CD8-positive, alpha-beta memory T cell (primary cell): ENCODE measurements around the gene CUL3. TPM values are rescaled to one million over a fixed set of nuclear protein-coding genes. Genes with fewer than 3 reads are reported as not detected.

Experiments
- CTCF ChIA-PET: fragments of 350-600 bp; sonication (Branson Sonifier 250); formaldehyde crosslinking; loops from one replicate; lab custom pipeline; 2021; ENCODE audit warnings: antibody characterized with exemption; lab: Charles Lee
- POLR2A ChIA-PET: fragments of 350-600 bp; sonication (Branson Sonifier 250); formaldehyde crosslinking; loops from one replicate; lab custom pipeline; 2021; ENCODE audit warnings: antibody characterized with exemption; lab: Charles Lee
- DNase-seq, 5 donors: peaks; one replicate each; pipeline versions ENCODE4 v3.0.0 to v3.0.0-alpha.2; 2020 to 2022; ENCODE audit warnings: mixed read lengths in 1 of 5
- H3K27ac ChIP-seq: one replicate; pipeline ENCODE4 v1.7.0; 2013; ENCODE audit warnings: low read depth, mild to moderate bottlenecking, low read length, moderate library complexity
- H3K27me3 ChIP-seq: 2 replicates; pipeline ENCODE4 v1.7.0; 2013; ENCODE audit warnings: low read length, mild to moderate bottlenecking; ENCODE audit not compliant: insufficient read depth, poor library complexity, severe bottlenecking
- H3K36me3 ChIP-seq: 2 replicates; pipeline ENCODE4 v1.7.0; 2013; ENCODE audit warnings: mild to moderate bottlenecking, low read length, moderate library complexity; ENCODE audit not compliant: insufficient read depth
- H3K4me1 ChIP-seq: 2 replicates; pipeline ENCODE4 v1.7.0; 2013; ENCODE audit warnings: mild to moderate bottlenecking, low read length, moderate library complexity; ENCODE audit not compliant: insufficient read depth
- H3K4me3 ChIP-seq: 2 replicates; pipeline ENCODE4 v1.7.0; 2013; ENCODE audit warnings: mild to moderate bottlenecking, low read length
- H3K9me3 ChIP-seq: 2 replicates; pipeline ENCODE4 v1.7.0; 2013; ENCODE audit warnings: mild to moderate bottlenecking, low read length
- H3K27ac Mint-ChIP-seq, 8 donors: one replicate each; pipeline ENCODE4 v1.8.0; 2020 to 2021; ENCODE audit warnings: mixed read lengths in 8 of 8, mild to moderate bottlenecking in 6 of 8, inconsistent platforms in 3 of 8, moderate library complexity in 3 of 8
- H3K27me3 Mint-ChIP-seq, 2 donors: one replicate each; pipeline ENCODE4 v1.8.0; 2020 to 2021; ENCODE audit warnings: mixed read lengths in 2 of 2, mild to moderate bottlenecking in 1 of 2, moderate library complexity in 1 of 2
- H3K36me3 Mint-ChIP-seq, 3 donors: one replicate each; pipeline ENCODE4 v1.8.0; 2020 to 2021; ENCODE audit warnings: mixed read lengths in 3 of 3, inconsistent platforms in 1 of 3, mild to moderate bottlenecking in 1 of 3
- H3K4me1 Mint-ChIP-seq, 3 donors: one replicate each; pipeline ENCODE4 v1.8.0; 2020 to 2021; ENCODE audit warnings: mixed read lengths in 3 of 3, inconsistent platforms in 1 of 3, mild to moderate bottlenecking in 1 of 3
- H3K4me3 Mint-ChIP-seq, 7 donors: one replicate each; pipeline ENCODE4 v1.8.0; 2020 to 2021; ENCODE audit warnings: mixed read lengths in 7 of 7, mild to moderate bottlenecking in 6 of 7, moderate library complexity in 4 of 7, inconsistent platforms in 2 of 7
- H3K9me3 Mint-ChIP-seq, 5 donors: one replicate each; pipeline ENCODE4 v1.8.0; 2020 to 2022; ENCODE audit warnings: mixed read lengths in 5 of 5, mild to moderate bottlenecking in 3 of 5, moderate library complexity in 2 of 5, inconsistent platforms in 1 of 5
- polyA plus RNA-seq: library from polyadenylated mRNA; unstranded; fragments of 300-500 nt; fragmentation: Illumina TruSeq; gene quantifications from one replicate; pipeline ENCODE4 v1.2.3, GENCODE V29; 2021
- total RNA-seq, 2 experiments: library from RNA; stranded (reverse); gene quantifications; one replicate each; pipeline ENCODE4 v1.2.3, GENCODE V29; 2021

CUL3 gene
- 100 to 1,000 TPM; 100 to 104 TPM for total RNA-seq
- polyA plus RNA-seq, result 58.1 TPM

- peak; percentile 99 for DNase-seq
- peaks cover 37 to 48% (median 44%) of the 10 kb centered on the region in 3 donors for H3K4me1 Mint-ChIP-seq
- peak within 1 kb of the TSS; percentile 96 to 100 (median 98) for H3K4me3 Mint-ChIP-seq
- POLR2A ChIA-PET, result interaction anchor here (0.5 to 1.6 kb wide), 5 partner anchors 8 to 824 kb away, joined by 3 to 8 read pairs (median 4); no protein-coding TSS in a partner anchor
- no peaks in the 10 kb centered on the region for H3K27me3 Mint-ChIP-seq
- peaks cover 0 to 31% (median 5%) of the 10 kb centered on the region in 3 donors for H3K36me3 Mint-ChIP-seq
- Histone ChIP-seq H3K27ac (peak within 1 kb of the TSS; percentile 64), H3K9me3 (no peaks in the 10 kb centered on the region), H3K36me3 (no peaks in the 10 kb centered on the region), H3K27me3 (no peaks in the 10 kb centered on the region), H3K4me3 (peak within 1 kb of the TSS; percentile 89), H3K4me1 (peaks cover 38% of the 10 kb centered on the region)
- CTCF ChIA-PET, result interaction anchor here (0.9 to 1.3 kb wide), 4 partner anchors 17 to 824 kb away, joined by 3 read pairs; no protein-coding TSS in a partner anchor
- H3K9me3 Mint-ChIP-seq, result no peaks in the 10 kb centered on the region
- H3K27ac Mint-ChIP-seq, result peak within 1 kb of the TSS; percentile 92 to 99 (median 95)
Measured at GRCh38 chr2:224585211-224586088, at the start of gene CUL3. TSS of gene CUL3 (minus strand) at chr2:224585363. CDS start at chr2:224585009, 354 bp downstream.

GRCh38 chr2:224630659-224631550 is 45.7 kb upstream of the CUL3 start:
- DNase-seq, result no peak
- Mint-ChIP-seq H3K9me3 (no peaks in the 10 kb centered on the region), H3K36me3 (no peaks in the 10 kb centered on the region), H3K4me1 (no peaks in the 10 kb centered on the region), H3K27me3 (peaks cover 0 to 6% of the 10 kb centered on the region in 2 donors), H3K4me3 (no peak overlapping the region), H3K27ac (no peak overlapping the region)
- H3K27ac ChIP-seq, result no peak overlapping the region
- no peaks in the 10 kb centered on the region for H3K4me1 ChIP-seq
- H3K36me3 ChIP-seq, result no peaks in the 10 kb centered on the region
- no peaks in the 10 kb centered on the region for H3K27me3 ChIP-seq
- no peaks in the 10 kb centered on the region for H3K9me3 ChIP-seq
- POLR2A ChIA-PET, result no interaction called here
- no peak overlapping the region for H3K4me3 ChIP-seq
- CTCF ChIA-PET, result interaction anchor here (1.4 kb wide), 1 partner anchor 14 kb away, joined by 5 read pairs; no protein-coding TSS in a partner anchor

DNA sequence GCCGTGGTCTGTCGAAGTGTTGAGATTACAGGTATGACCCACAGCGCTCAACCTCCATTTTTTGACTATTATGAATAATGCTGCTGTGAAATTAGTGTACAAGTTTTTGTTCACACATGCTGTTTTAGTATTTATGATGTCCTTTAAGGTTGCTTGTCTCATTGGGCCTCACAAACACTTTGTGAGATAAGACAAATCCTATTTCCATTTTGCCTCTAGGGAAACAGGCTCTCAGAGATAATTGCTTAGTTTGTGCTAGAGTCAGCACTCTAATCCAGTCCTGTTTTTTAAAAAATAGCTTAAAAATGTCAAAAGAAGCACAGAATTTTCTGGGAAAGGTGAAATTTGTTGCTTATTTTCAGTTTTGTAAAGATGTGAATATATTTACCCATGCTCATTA is 43.3 kb upstream of the CUL3 start:
- Mint-ChIP-seq H3K27me3 (peaks cover 0 to 6% of the 10 kb centered on the region in 2 donors), H3K9me3 (no peaks in the 10 kb centered on the region), H3K4me3 (no peak overlapping the region), H3K36me3 (no peaks in the 10 kb centered on the region), H3K4me1 (no peaks in the 10 kb centered on the region), H3K27ac (no peak overlapping the region)
- H3K4me1 ChIP-seq, result no peaks in the 10 kb centered on the region
- CTCF ChIA-PET, result no interaction called here
- no peaks in the 10 kb centered on the region for H3K36me3 ChIP-seq
- no peak overlapping the region for H3K4me3 ChIP-seq
- POLR2A ChIA-PET, result no interaction called here
- H3K9me3 ChIP-seq, result no peaks in the 10 kb centered on the region
- H3K27me3 ChIP-seq, result no peaks in the 10 kb centered on the region
- DNase-seq, result no peak
- H3K27ac ChIP-seq, result no peak overlapping the region

- Histone ChIP-seq H3K9me3 (no peaks in the 10 kb centered on the region), H3K4me1 (no peaks in the 10 kb centered on the region), H3K36me3 (no peaks in the 10 kb centered on the region), H3K4me3 (no peak overlapping the region), H3K27me3 (no peaks in the 10 kb centered on the region), H3K27ac (no peak overlapping the region)
- DNase-seq, result no peak
- Mint-ChIP-seq H3K36me3 (no peaks in the 10 kb centered on the region), H3K4me1 (no peaks in the 10 kb centered on the region), H3K4me3 (no peak overlapping the region), H3K27me3 (peaks cover 0 to 11% of the 10 kb centered on the region in 2 donors), H3K27ac (no peak overlapping the region), H3K9me3 (peaks cover 0 to 6% (median under 1%) of the 10 kb centered on the region in 5 donors)
- POLR2A ChIA-PET, result no interaction called here
- CTCF ChIA-PET, result no interaction called here
Measured at GRCh38 chr2:224626735-224627134, 41.6 kb upstream of the CUL3 start.

GRCh38 chr2:224613543-224614286 is 28.6 kb upstream of the CUL3 start:
- DNase-seq, result no peak
- Mint-ChIP-seq H3K4me3 (no peak overlapping the region), H3K36me3 (peaks cover 0 to 11% (median 3%) of the 10 kb centered on the region in 3 donors), H3K27ac (no peak overlapping the region), H3K9me3 (peaks cover 0 to 2% (median 0%) of the 10 kb centered on the region in 5 donors), H3K27me3 (peaks cover 2 to 8% of the 10 kb centered on the region in 2 donors), H3K4me1 (no peaks in the 10 kb centered on the region)
- Histone ChIP-seq H3K4me3 (no peak overlapping the region), H3K27ac (no peak overlapping the region), H3K36me3 (no peaks in the 10 kb centered on the region), H3K4me1 (no peaks in the 10 kb centered on the region), H3K27me3 (no peaks in the 10 kb centered on the region), H3K9me3 (no peaks in the 10 kb centered on the region)
- ChIA-PET POLR2A (no interaction called here), CTCF (interaction anchor here (1.2 kb wide), 1 partner anchor 37 kb away, joined by 3 read pairs; no protein-coding TSS in a partner anchor)

GRCh38 chr2:224612578-224612977 is 27.4 kb upstream of the CUL3 start:
- H3K4me1 ChIP-seq, result no peaks in the 10 kb centered on the region
- no peak for DNase-seq
- CTCF ChIA-PET, result interaction anchor here (1.2 kb wide), 1 partner anchor 38 kb away, joined by 3 read pairs; no protein-coding TSS in a partner anchor

GRCh38 chr2:224611938-224612337 is 26.8 kb upstream of the CUL3 start:
- DNase-seq, result no peak
- Histone ChIP-seq H3K36me3 (no peaks in the 10 kb centered on the region), H3K4me1 (no peaks in the 10 kb centered on the region), H3K9me3 (no peaks in the 10 kb centered on the region), H3K4me3 (no peak overlapping the region), H3K27ac (no peak overlapping the region), H3K27me3 (no peaks in the 10 kb centered on the region)
- CTCF ChIA-PET, result no interaction called here
- Mint-ChIP-seq H3K27me3 (peaks cover 2 to 17% of the 10 kb centered on the region in 2 donors), H3K4me3 (no peak overlapping the region), H3K27ac (no peak overlapping the region), H3K4me1 (no peaks in the 10 kb centered on the region), H3K36me3 (peaks cover 0 to 9% (median 0%) of the 10 kb centered on the region in 3 donors), H3K9me3 (peaks cover 0 to 2% (median 0%) of the 10 kb centered on the region in 5 donors)
- POLR2A ChIA-PET, result no interaction called here

More at GRCh38 chr2:224612578-224612977, 27.4 kb upstream of the CUL3 start:
- Mint-ChIP-seq H3K9me3 (peaks cover 0 to 2% (median 0%) of the 10 kb centered on the region in 5 donors), H3K27me3 (peaks cover 2 to 11% of the 10 kb centered on the region in 2 donors), H3K4me1 (no peaks in the 10 kb centered on the region), H3K27ac (no peak overlapping the region), H3K4me3 (no peak overlapping the region), H3K36me3 (peaks cover 0 to 5% (median 0%) of the 10 kb centered on the region in 3 donors)
- no peak overlapping the region for H3K4me3 ChIP-seq
- POLR2A ChIA-PET, result no interaction called here
- H3K27ac ChIP-seq, result no peak overlapping the region
- H3K36me3 ChIP-seq, result no peaks in the 10 kb centered on the region
- no peaks in the 10 kb centered on the region for H3K27me3 ChIP-seq
- no peaks in the 10 kb centered on the region for H3K9me3 ChIP-seq
